ENCODE data around the gene PPP4R3A.

PPP4R3A gene

DNA sequence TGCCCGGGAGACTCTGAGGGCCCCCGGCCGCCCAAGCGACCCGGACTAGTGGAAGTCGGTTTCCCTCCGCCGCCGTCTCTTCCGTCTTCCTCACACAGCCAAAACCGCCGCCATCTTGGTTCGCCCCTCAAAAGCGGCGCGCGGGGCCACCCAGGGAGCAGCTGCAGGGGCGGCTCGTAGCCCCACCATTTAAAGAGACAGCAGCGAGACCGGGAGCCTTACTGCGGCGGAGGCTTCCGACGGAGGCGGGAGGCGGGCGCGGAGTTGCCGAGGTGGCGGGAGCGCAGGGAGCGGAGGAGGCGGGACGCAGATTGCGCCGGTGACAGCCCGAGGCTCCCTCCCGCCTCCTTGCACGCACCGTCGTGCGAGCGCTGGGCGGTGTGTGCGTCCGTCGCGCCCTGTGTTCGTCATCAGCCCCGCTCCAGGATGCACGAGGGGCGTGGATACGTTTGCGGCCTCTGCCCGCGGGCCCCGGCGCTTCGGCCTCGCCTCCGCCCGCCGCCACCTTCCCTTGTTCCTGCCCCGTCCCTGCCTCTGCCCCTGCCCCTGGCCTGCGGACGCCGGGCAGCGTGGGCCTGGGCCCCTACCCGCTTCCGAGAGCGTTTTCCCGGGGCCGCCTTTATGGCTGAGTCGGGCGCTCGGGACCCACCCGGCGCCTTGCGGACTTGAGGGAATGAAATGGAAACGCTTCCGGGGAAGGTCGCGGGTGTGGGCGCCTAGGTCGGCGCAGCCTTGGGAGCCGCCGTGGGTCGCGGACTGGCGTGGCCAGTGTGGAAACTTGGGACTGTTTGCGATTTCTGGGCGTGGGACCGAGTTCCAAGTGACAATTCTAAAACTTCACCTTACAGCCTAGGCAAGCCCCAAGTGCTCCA is at the start of gene PPP4R3A:
TSS of gene PPP4R3A (minus strand) at position 140 of the 872 bp plus-strand sequence. CDS start 663 bp downstream, outside the sequence.
- TF ChIP-seq, protein P1, sequence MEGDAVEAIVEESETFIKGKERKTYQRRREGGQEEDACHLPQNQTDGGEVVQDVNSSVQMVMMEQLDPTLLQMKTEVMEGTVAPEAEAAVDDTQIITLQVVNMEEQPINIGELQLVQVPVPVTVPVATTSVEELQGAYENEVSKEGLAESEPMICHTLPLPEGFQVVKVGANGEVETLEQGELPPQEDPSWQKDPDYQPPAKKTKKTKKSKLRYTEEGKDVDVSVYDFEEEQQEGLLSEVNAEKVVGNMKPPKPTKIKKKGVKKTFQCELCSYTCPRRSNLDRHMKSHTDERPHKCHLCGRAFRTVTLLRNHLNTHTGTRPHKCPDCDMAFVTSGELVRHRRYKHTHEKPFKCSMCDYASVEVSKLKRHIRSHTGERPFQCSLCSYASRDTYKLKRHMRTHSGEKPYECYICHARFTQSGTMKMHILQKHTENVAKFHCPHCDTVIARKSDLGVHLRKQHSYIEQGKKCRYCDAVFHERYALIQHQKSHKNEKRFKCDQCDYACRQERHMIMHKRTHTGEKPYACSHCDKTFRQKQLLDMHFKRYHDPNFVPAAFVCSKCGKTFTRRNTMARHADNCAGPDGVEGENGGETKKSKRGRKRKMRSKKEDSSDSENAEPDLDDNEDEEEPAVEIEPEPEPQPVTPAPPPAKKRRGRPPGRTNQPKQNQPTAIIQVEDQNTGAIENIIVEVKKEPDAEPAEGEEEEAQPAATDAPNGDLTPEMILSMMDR (conservative IDR thresholded peaks at IDR 0.05; ENCODE audit: low read depth, low read length) = no peak
- peak within 1 kb of the TSS; percentile 92 for H3K4me3 ChIP-seq (ENCODE audit: low read depth, low read length)
- peak; percentile 98 for DNase-seq (ENCODE audit: low read depth)

DNA sequence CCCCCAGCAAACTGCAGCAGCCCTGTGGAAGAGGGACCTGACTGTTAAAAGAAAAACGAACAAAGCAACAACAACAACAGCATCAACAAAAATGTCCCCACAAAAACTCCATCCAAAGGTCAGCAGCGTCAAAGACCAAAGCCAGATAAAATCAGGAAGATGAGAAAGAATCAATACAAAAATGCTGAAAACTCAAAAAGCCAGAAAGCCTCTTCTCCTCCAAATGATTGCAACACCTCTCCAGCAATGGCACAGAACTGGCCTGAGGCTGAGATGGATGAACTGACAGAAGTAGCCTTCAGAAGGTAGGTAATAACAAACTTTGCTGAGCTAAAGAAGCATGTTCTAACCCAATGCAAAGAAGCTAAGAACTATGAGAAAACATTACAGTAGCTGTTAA is 45.4 kb upstream of the PPP4R3A start:
- no peak for DNase-seq (ENCODE audit: low read depth)
- no peak overlapping the region for H3K4me3 ChIP-seq (ENCODE audit: low read depth, low read length)
- TF ChIP-seq, protein P1 (conservative IDR thresholded peaks at IDR 0.05; ENCODE audit: low read depth, low read length) = no peak

DNA sequence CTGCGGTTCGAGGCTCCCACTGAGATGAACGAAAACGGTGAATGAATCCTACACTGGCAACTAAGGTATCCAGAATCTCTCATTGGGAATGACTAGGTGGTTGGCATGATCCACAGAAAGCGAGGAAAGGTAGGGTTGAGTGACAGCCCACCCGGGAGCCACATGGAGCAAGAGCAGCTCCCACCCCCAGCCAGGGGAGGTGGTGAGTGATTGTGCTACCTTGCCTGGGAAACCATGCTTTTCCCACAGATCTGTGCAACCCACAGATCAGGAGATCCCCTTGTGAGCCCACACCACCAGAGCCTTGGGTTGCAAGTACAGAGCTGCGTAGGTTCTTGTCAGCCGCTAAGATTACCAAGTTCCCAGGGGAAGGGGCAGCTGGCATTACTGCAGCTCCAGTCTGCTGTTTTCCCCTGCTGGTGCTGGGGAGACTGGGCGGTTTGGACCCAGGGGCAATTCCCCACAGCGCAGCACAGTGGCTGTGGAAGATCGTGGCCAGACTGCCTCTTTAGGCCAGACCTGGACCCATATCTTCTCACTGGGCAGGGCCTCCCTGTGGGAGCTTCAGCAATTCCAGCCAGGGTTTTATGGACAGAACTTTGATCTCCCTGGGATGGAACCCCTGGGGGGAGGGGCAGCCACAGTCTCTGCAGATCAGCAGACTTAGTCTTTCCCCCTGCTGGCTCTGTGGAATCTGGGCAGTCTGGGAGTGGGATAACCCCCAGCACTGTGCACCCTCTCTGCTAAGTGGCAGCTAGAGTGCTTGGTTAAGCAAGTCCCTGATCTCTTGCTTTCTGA is 44.6 kb upstream of the PPP4R3A start:
- TF ChIP-seq, protein P1 (conservative IDR thresholded peaks at IDR 0.05; ENCODE audit: low read depth, low read length) = no peak
- no peak overlapping the region for H3K4me3 ChIP-seq (ENCODE audit: low read depth, low read length)
- no peak for DNase-seq (ENCODE audit: low read depth)

DNA sequence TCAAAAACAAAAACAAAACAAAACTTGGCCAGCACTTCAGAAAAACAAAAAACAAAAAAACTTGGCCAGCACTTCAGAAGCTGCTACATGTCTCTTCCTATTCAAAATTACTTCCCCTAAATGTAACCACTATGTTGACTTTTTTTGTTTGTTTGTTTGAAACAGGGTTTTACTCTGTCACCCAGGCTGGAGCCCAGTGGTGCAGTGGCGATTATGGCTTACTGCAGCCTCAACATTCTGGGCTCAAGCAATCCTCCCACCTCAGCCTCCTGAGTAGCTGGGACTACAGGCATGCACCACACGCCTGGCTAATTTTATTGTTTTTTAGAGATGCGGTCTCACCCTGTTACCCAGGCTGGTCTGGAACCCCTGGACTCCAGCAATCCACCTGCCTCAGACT is 38.0 kb upstream of the PPP4R3A start:
- TF ChIP-seq, protein P1 (conservative IDR thresholded peaks at IDR 0.05; ENCODE audit: low read depth, low read length) = no peak
- DNase-seq (ENCODE audit: low read depth) = no peak
- H3K4me3 ChIP-seq (ENCODE audit: low read depth, low read length) = no peak overlapping the region

DNA sequence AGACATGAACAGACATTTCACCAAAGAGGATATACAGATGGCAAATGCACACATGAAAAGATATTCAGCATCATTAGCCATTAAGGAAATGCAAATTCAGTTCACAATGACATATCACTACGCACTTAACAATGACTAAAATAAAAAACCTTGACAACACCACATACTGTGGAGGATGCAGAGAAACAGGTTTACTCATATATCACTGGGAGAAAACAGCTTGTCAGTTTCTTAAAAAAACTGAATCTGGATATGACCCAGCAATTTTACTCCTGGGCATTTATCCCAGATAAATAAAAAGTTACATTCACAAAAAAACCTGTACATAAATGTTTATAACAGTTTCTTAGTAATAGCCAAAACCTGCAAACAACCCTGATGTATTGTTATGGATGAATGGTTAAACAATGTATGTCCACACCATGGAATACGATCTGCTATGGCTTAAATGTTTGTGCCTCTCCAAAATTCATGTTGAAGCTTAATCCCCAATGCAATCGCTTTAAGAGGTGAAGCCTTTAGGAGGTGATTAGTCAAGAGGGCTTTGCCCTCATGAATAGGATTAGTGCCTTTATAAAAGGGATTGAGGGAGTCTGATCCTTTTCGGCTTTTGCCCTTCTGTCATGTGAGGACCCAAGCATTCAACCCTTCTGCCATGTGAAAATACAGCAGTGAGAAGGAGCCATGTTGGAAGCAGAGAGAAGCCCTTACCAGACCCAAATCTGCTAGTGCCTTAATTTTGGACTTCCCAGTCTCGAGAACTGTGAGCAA is 36.0 kb upstream of the PPP4R3A start:
- TF ChIP-seq, protein P1 (conservative IDR thresholded peaks at IDR 0.05; ENCODE audit: low read depth, low read length) = no peak
- no peak overlapping the region for H3K4me3 ChIP-seq (ENCODE audit: low read depth, low read length)
- peak; percentile 5 for DNase-seq (ENCODE audit: low read depth)

DNA sequence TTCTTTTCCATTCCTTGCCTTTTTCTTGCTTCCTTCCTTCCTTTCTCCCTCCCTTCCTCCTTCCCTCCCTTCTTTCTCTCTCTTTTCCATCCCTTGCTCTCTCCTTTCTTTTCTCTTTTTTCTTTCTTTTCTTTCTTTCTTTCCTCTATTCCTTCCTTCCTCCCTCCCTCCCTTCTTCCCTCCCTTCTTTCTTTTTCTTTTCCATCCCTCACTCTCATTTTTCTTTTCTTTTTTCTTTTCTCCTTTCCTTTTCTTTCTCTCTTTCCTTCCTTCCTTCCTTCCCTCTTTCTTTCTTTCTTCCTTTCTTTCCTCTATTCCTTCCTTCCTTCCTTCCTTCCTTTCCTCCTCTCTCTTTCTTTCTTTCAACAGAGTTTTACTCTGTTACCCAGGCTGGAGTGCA is 35.1 kb upstream of the PPP4R3A start:
- no peak overlapping the region for H3K4me3 ChIP-seq (ENCODE audit: low read depth, low read length)
- TF ChIP-seq, protein P1 (conservative IDR thresholded peaks at IDR 0.05; ENCODE audit: low read depth, low read length) = no peak
- DNase-seq (ENCODE audit: low read depth) = no peak

Measured in choroid plexus epithelial cell (primary cell).